GM10266 (cell line): ENCODE measurements around the gene ARHGEF4.

ENCODE experiments used
- DNase-seq: peaks from one replicate; pipeline ENCODE4 v3.0.0; 2012; ENCODE audit errors: extremely low spot score
- CTCF ChIP-seq: IDR thresholded peaks from 2 replicates; pipeline ENCODE4 v1.5.1; 2012; ENCODE audit warnings: mild to moderate bottlenecking, low read depth; ENCODE audit not compliant: control insufficient read depth, insufficient read depth; ENCODE audit errors: missing control alignments

ARHGEF4 gene

DNA sequence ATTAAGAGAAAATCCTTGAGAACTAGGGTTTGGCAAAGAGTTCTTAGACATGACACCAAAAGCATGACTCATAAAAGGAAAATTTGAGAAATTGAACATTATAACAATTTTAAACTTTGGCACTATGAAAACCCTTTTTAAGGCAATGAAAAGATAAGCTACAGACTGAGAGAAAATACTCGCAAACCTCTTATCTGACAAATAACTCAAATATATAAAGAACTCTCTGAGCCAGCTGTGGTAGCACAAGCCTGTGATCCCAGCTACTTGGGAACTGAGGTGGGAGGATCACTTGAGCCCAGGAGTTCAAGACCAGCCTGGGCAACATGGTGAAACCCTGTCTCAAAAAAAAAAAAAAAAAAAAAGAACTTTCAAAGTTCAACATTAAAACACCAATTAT is 186.0 kb downstream of the ARHGEF4 start:
- no peak for TF ChIP-seq CTCF
- DNase-seq = no peak

DNA sequence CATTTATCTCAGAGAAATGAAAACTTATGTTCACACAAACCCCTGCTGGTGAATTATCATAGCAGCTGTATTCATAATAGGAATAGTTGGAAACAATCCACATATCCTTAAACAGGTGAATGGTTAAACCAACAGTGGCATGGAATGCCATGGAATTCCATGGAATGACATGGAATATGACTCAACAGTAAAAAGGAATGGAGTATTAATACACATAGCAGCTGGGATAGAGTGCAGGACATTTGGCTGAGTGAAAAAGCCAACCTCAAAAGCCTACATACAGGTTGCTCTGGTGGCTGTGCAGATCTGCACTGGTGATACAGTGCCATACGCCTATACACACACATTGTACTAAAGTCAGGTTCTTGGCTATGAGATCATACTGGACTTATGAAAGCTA is 187.0 kb downstream of the ARHGEF4 start:
- DNase-seq = no peak
- no peak for TF ChIP-seq CTCF

DNA sequence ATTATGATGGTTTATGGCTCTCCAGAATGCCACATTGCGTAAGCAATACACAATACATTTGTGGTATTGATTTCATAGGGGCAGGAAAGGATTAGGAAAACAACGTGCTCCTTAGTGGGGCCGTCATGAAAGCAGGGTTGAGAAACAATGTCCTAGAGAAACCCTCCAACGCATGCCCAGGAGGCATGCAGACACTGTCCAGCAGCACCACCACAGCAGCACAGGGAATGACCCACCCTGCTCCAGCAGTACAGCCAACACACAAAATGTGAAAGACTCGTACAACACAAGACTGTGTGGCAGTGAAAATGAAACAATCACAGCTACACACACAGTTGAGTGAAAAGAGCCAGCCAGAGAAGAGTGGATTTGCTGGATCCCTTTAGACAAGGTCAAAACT is 190.2 kb downstream of the ARHGEF4 start:
- no peak for TF ChIP-seq CTCF
- no peak for DNase-seq

DNA sequence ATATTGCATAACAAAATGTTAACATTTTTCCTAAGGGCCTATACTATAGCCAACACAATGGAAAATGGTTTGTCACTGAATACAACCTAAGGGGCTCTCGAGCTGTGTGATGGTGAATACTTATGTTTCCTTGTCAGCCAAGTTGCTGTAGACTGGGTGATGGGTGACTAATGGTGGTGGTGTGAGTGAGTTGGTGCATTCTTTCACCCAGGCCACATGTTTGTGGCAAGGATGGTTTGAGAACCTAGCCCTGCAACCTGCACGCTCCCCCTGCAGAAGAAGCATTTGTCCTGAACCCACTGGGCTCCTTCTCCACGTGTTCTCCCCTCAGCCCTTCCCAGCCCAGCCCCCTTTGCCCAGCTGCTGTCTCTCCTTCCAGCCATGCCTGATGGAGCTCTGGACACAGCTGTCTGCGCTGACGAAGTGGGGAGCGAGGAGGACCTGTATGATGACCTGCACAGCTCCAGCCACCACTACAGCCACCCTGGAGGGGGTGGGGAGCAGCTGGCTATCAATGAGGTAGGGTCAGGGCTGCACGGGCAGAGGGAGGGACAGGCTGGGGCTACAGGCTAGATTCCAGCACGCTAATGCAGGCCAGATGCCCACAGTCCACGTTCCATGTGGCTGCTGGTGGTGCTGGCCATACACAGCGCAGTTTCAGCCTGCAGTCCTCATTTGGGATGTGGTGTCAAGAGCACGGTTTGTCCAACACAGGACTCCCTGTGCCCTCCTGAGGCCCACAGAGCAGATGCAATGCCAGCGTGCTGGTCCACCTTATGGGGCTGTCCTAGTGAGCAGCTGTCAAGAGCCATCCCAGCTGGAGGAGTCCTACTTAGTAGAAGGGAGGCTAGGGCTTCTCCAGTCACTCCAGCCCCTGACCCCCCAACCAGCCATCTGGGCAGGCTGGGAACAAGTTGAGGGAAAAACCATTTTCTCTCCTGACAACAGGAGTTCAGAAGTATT is 191.1 kb downstream of the ARHGEF4 start:
- DNase-seq = no peak
- no peak for TF ChIP-seq CTCF

GRCh38 chr2:131029812-131030211 is 193.1 kb downstream of the ARHGEF4 start:
- DNase-seq = no peak
- TF ChIP-seq CTCF = no peak

DNA sequence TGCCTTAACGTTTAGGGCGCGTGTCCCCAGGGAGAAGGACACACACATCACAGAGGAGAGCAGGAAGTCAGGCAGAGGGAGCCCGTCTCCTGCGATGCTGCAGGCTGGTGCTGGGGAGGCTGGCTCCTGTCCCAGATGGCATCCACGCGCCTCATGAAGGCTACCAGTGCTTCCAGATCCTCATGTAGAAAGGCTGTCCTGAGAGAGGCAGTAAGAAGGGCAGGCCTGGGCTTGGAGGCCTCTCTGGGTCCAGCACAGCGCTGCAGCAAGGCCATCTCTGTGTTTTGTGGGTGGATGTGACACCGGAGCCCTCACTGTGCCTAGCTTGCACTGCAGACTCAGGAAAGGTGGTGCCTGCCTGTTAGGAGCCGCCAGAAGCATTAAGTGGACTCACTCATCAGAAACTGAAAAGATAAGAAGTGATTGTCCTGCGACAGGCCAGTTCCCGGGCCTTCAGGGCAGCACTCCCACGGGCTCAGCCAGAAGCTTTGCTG is 193.8 kb downstream of the ARHGEF4 start:
- no peak for TF ChIP-seq CTCF
- no peak for DNase-seq

DNA sequence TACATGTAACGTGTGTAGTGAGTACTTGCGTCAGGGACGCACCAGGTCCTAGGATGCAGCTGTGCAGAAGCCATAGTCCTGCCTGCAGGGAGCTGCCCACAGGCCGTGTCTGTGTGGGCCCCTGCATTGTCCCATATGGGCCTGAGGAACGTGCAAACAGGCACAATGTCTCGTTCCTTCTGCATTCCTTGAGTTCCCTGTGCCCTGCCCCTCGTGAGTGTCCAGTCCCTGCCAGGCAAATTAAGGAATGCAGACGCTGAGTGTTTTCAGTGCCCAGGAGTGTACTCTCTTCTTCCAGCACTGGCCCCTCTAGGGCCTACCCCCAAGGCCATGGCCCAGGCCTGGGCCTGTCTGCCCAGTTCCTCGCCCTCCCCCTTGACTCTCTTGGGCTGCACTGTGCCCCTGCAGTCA is 194.7 kb downstream of the ARHGEF4 start:
- TF ChIP-seq CTCF = no peak
- no peak for DNase-seq
